HK-2 (cell line): ENCODE results near the gene MAP9.
"Not testable (repeated sequence)": the region's sequence is repeated elsewhere in the genome, so short reads cannot be mapped to it uniquely, and the experiment has no call there.

Source experiments
- DNase-seq: peaks from one replicate; pipeline ENCODE4 v3.0.0-alpha.2; 2018; ENCODE audit not compliant: unreplicated experiment

MAP9 gene

GRCh38 chr4:155376387-155377268, at the start of gene MAP9:
MAP9 (minus strand) TSS chr4:155376965; CDS start chr4:155375850, 1,115 bp downstream.
- DNase-seq: peak; percentile 91

DNA sequence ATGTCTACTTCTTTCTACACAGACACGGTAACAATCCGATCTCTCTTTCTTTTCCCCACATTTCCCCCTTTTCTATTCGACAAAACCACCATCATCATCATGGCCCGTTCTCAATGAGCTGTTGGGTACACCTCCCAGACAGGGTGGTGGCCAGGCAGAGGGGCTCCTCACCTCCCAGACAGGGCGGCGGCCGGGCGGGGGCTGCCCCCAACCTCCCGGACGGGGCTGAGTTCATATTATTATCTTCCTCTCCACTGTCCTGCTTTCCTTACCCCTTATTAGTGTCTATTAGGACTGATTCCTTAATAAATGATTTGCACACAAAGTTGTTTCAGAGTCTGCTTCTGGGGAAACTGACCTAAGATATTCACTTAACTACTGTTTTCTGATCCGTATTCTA, 48.0 kb upstream of the MAP9 start:
- DNase-seq: not testable (repeated sequence)

DNA sequence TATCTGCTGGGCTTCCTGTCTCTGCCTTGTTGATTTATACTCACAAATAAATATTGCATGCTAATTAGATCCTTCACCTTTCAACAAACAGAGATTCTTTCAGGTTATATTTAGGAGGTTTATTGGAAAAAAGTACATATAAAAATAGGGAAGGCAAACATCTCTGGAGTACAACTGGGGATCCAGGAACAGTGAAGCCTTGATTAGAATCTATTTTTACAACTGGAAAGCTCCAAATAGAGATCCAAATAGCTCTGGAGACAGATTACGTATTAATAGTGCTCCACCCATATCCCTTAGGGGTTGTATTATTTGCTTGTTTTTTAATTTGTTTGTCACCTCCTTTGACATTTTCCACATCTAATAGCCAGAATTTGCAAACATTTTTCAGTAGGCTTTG, 46.9 kb upstream of the MAP9 start:
- no peak for DNase-seq

DNA sequence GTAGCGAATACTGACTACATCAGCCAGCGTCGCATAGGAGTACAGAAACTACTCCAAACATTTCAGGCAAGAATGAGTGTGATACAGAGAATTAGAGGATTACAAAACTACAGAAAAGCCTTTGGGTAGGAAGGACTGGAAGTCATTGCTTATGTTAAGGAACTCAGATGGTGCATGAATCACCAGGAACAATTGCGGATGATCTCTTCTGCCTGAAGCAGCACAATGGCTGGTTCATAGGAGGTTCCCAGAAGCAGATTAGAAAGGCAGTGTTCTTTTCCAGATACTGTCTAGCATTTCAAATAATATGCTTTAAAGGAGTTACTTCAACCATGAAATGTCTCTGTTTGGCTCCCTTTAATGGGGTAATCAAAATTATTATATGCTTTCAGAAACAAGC, 42.5 kb upstream of the MAP9 start:
- DNase-seq: no peak

DNA sequence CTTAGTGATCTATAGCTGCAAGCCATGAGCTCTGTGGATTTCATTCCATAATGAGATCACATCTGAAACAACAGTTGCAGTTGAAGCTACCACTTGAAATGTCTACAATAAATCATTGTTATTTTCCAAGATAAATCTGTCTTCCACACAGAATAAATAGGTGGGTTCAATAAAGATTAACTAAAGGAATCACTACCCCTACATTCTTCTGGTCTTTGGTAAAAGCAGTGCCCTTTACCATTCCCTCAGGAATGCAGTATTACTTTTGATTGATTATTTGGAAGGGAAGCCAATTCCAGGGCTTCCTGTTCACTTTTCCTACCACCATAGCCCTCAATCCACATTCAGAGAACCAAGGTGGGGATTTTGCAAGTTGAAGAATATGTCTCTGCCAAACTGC, 38.9 kb upstream of the MAP9 start:
- DNase-seq: no peak

- DNase-seq: no peak
Measured at GRCh38 chr4:155413451-155413850, 36.7 kb upstream of the MAP9 start.

DNA sequence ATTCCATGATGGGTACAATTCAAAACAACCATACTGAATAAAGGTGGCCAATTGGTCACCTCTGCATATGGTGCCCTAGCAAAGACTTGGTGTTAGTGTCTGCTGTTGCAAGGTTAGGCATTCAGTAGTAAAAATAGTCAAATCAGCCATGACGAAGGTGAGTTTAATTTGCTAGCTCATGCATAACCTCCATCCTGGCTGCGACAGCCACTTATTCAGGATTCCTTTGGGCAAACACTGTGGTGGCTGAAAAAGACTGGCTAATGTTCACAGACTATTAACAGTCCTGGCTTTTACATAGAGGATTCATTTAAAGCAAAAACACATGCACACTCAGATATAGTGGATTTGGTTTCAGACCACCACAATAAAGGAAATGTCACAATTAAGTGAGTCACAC, 34.8 kb upstream of the MAP9 start:
- no peak for DNase-seq

DNA sequence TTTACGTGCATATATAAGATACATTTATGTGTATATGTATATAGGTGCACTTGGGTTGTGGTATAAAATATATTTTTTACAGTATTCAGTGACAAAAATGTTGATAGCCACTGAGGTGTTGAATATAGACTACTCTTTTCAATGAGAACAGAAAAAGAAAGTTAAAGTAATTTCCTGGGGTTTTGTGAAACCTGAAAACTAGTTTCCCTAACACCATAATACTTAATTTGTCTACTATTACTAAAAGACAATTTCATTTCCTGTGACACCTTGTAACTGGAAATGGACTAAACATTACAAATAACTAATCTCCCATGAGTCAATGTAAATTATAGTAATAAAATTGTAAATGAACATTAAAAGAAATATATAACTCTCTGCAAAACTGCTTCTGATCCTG, 32.0 kb upstream of the MAP9 start:
- no peak for DNase-seq

DNA sequence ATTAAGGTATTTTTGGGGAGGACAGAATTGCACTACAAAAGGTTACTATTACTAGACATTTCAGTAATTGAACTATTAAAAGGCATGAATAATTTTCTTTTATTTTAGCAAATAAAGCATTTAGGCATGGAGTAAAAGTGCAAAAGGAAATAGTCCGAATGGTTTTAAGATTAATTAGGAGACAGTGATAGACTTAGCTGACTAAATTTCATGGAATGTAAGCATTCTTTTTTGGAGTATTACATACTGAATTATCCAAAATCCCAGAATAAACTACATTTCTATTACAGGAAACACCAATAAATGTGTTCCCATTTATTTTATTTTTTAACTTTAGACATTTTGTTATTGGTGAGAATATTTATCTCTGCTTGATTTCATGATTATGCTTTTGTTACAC, 30.7 kb upstream of the MAP9 start:
- DNase-seq: no peak

DNA sequence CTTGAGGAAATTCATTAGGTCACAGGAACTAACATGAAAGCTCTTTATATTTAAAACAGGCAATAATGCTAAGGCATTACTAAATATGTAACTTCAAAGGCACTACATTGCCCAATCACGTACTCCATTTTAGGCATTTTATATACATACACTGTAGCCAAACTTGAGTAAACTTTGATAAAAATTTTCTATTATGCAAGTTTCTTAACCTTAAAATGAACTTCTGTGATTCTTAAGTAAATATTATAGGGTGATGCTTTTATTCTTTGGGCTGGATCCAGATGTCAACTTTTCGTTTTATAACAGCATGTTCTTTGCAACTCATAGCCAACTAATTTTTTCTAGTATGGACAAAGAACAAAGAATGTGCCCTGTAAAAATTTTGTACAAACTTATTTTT, 28.3 kb upstream of the MAP9 start:
- no peak for DNase-seq

DNA sequence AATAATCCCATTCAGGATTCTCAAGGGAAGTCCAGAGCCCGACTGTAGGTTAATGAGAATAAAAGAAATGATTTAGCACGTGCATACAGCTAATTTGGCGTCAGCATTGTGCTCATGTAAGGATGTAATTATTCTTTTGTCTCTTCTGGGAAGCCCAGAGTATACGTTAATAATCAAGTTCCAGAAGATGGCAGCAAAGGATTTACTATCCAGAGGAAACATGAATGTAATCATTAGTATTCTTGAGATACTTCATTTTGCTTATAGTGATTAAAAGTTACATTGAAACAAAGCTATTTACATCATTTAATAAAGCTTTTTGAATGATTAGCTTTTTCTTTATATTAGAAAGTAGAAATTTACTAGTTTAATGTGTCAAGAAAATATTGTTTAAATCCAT, 27.1 kb upstream of the MAP9 start:
- DNase-seq: no peak

DNA sequence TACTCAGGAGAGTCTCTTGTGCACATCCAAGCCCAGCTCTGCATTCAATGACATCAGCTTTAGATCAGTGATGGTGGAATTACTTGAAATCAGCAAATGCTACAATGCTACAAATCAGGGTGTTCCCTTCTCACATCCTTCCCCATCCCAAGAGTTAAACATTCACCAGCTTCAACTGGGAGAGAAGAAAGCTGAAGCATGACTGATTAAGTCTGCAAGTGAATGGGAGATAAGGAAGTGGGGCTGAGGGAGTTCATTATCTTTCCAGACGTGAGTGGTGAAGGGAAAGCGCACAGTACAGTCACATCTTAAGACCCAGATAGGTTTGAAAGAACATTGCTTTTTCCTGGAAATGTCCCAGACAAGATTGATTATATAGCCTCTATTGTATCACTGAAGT, 26.2 kb upstream of the MAP9 start:
- DNase-seq: peak; percentile 10

DNA sequence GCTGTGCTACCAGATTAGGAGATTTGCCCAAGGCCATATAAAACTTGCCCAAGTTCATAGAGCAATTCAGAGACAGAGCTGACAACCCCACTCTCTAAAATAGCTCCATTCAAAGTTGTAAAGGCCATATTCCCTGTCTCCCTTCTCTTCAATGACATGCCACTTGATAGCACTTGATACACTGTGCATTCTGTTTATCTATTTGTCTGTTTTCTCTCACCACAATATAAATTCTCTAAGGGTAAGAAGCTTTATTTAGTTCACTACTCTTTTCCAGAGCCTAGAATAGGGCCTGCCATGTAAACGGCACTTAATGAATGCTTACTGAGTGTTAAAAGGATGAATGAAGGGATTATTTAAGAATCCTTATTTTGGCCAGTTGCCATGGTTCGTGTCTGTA, 24.1 kb upstream of the MAP9 start:
- no peak for DNase-seq

DNA sequence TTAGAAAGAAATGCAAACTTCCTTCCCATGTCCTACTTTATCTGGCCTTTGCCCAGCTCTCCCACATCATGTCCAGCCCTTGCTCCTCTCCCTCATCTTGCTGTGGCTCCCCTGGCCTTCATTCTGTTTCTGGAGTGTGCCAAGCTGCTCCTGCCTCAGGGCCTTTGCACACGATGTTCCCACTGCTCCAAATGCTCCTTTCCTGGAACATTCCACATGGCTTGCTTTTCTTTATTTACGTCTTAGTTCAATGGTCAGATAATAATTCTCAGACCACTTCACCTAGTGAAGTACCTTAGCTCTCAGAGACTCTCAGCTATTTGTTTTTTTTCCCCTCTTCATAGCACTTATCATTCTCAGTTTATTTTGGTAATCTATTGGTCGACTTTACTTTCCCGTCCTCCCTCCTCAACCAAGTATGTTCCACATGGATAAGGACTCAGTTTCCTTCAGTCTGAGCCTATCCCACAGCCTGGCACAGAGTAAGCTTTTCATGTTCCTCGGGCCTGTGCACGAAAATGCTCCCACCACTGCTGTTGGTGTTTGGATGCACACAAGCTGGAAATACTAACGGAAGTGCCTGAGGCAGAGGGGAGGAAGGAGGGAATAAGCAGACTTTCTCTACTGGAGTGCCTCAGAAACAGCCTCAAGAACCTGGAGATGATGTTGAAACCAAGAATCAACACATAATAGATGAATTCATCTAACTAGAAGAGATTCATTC, 23.4 kb upstream of the MAP9 start:
- no peak for DNase-seq

GRCh38 chr4:155392481-155393184, 15.9 kb upstream of the MAP9 start:
- peak; percentile 29 for DNase-seq

DNA sequence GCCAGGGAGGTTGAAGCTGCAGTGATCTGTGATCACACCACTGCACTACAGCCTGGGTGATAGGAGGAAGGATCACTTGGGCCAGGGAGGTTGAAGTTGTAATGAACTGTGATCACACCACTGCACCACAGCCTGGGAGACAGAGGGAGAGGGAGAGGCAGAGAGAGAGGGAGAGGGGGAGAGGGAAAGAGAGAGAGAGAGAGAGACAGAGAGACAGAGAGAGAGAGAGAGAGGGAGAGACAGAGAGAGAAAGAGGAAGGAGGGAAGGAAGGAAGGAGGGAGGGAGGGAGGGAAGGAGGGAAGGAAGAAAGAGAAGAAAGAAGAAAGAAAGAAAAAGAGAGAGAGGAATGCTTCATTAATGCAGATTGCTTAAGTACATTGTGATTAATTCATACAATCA, 15.2 kb upstream of the MAP9 start:
- no peak for DNase-seq

DNA sequence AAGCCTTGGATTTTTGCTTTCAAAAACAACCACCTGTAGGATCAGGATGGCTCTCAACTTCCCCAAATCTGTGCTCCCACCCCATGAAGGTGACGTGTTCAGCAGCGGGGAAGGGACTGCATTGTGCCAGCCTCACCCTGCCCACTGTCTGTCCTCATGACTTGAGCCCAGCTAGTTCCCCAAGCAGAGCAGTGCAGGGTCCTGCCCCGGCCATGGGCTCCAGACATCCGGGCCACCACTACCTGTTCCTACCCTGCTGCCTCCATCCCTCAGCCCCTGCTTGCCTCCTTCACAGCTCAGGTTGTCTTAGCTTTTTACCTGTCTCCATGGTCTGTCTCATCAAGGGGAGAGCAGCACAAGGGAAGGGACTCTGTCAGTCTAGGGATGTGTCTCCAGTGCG, 11.4 kb upstream of the MAP9 start:
- DNase-seq: no peak

DNA sequence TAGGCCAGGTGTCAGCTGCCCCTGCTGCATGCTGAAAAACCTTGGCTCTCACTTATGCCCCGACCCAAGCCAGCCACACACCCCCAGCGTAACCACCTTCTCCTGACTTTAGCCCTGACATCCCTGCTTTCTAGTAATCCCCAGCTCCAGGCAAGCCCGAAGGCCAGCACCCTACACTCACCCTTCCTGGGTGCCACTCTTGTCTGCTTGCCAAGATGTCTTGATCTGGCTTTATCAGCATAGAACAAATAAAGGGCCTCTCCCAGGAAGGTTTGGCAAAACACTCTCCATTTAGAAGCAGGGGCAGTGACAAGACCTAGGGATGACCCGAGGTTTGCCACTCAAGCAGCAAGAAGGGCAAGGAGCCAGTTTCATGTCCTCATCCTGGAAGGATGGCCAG, 6.8 kb upstream of the MAP9 start:
- DNase-seq: no peak

- DNase-seq: no peak
Measured at GRCh38 chr4:155377276-155377675, 511 bp upstream of the MAP9 start.

DNA sequence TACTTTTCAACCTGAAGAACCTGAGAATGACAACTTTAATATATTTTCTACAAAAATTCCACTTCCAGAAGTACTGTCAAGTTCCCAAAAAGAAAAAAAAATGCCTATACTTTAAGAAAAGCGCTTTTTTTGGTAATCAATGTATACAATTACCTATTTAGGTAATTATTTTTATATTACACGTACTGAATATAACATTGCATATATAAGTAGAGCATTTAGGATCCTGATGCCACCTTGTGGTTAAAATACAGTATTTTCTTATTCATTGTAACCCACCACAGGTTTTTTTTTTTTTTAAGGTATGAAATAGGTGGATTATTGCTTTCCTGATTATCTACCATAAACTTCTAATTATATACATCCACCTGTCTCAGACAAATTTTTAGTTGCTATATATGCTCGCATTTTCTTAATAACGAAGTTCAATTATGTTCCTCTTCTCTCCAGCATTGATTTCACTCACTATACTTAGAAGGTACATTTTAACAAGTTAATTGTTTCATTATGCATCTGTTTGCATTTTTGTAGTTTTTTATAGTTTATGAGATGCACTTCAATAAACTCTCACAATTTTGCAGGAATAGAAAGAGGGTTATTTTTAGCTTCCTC, 5.2 kb downstream of the MAP9 start:
- no peak for DNase-seq

- DNase-seq: no peak
Measured at GRCh38 chr4:155367608-155368007, 9.2 kb downstream of the MAP9 start.

DNA sequence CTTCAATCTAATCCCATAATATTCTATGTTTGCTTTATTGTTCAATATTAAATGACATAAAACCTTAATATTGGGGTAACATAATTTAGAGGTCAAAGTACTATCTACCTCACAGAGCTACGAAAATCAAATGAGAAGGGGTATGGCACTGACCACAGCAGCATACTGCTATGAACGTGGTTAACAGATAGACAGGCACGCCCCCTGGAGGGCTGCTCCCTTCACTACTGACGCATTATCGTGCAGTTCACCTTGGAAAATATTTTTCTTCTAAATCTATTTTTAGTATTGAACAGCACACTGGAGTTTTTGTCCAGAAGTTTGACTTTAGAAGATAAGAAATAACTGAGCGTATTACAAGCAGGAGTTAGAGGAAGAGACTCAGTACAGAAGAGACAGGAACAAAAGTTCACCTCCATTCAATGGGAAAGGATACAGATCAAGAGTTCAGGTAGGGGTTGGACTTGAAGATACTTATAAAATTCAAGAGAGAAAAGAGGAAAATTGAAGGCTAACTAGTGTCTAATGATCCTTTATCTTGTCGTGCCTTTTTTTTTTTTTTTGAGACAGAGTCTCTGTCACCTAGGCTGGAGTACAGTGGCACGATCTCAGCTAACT, 22.7 kb downstream of the MAP9 start:
- DNase-seq: no peak
